H9 (cell line): ENCODE measurements around the gene HNF1A. TPM values are rescaled to one million over a fixed set of nuclear protein-coding genes. Genes with fewer than 3 reads are reported as not detected.

Experiments used
- DNase-seq: peaks from one replicate; pipeline ENCODE4 v3.0.0-alpha.2; 2017
- H2AFZ ChIP-seq: one replicate; pipeline ENCODE4 v1.6.1; 2013; ENCODE audit warnings: mild to moderate bottlenecking, low read length, control low read depth, moderate library complexity
- H2AK5ac ChIP-seq: 2 replicates; pipeline ENCODE4 v1.6.1; 2013; ENCODE audit warnings: low read length, control low read depth, mixed read lengths; ENCODE audit not compliant: insufficient read length
- H2BK120ac ChIP-seq: one replicate; pipeline ENCODE4 v1.6.1; 2013; ENCODE audit warnings: low read depth, mild to moderate bottlenecking, low read length, control low read depth, inconsistent platforms; ENCODE audit not compliant: poor library complexity, severe bottlenecking
- H2BK12ac ChIP-seq: 2 replicates; pipeline ENCODE4 v1.6.1; 2013; ENCODE audit warnings: low read length, control low read depth, mixed read lengths, low read depth; ENCODE audit not compliant: insufficient read length
- H2BK15ac ChIP-seq: 2 replicates; pipeline ENCODE4 v1.6.1; 2013; ENCODE audit warnings: low read depth, low read length, control low read depth
- H2BK20ac ChIP-seq: one replicate; pipeline ENCODE4 v1.6.1; 2013; ENCODE audit warnings: low read depth, mild to moderate bottlenecking, low read length, control low read depth, inconsistent platforms; ENCODE audit not compliant: poor library complexity, severe bottlenecking
- H2BK5ac ChIP-seq: 2 replicates; pipeline ENCODE4 v1.6.1; 2013; ENCODE audit warnings: low read length, control low read depth, mixed read lengths; ENCODE audit not compliant: insufficient read length
- H3K14ac ChIP-seq: 2 replicates; pipeline ENCODE4 v1.6.1; 2013; ENCODE audit warnings: low read length, control low read depth; ENCODE audit not compliant: insufficient read depth
- H3K18ac ChIP-seq: 2 replicates; pipeline ENCODE4 v1.6.1; 2013; ENCODE audit warnings: low read depth, mild to moderate bottlenecking, mixed read lengths, low read length, control low read depth; ENCODE audit not compliant: insufficient read length
- H3K23ac ChIP-seq: 2 replicates; pipeline ENCODE4 v1.6.1; 2013; ENCODE audit warnings: low read length, control low read depth, mixed read lengths, low read depth; ENCODE audit not compliant: insufficient read length
- H3K23me2 ChIP-seq: 2 replicates; pipeline ENCODE4 v1.6.1; 2013; ENCODE audit warnings: low read depth, mild to moderate bottlenecking, mixed read lengths, low read length, control low read depth; ENCODE audit not compliant: insufficient read length, poor library complexity, severe bottlenecking
- H3K27ac ChIP-seq: 2 replicates; pipeline ENCODE4 v1.5.1; 2013; ENCODE audit warnings: low read length, control low read depth, mixed read lengths, low read depth; ENCODE audit not compliant: insufficient read length
- H3K27me3 ChIP-seq: 2 replicates; pipeline ENCODE4 v1.6.1; 2013; ENCODE audit warnings: low read length, control low read depth, inconsistent platforms; ENCODE audit not compliant: insufficient read depth
- H3K4ac ChIP-seq: 2 replicates; pipeline ENCODE4 v1.6.1; 2013; ENCODE audit warnings: low read depth, mild to moderate bottlenecking, control low read depth, inconsistent platforms, low read length, moderate library complexity
- H3K4me1 ChIP-seq: 2 replicates; pipeline ENCODE4 v1.6.1; 2013; ENCODE audit warnings: low read length, control low read depth, inconsistent platforms; ENCODE audit not compliant: insufficient read depth
- H3K4me2 ChIP-seq: 2 replicates; pipeline ENCODE4 v1.6.1; 2013; ENCODE audit warnings: low read length, control low read depth, mixed read lengths; ENCODE audit not compliant: insufficient read length, insufficient read depth
- H3K56ac ChIP-seq: 2 replicates; pipeline ENCODE4 v1.6.1; 2013; ENCODE audit warnings: low read depth, mild to moderate bottlenecking, mixed read lengths, low read length, control low read depth; ENCODE audit not compliant: insufficient read length
- H3K79me1 ChIP-seq: 2 replicates; pipeline ENCODE4 v1.6.1; 2013; ENCODE audit warnings: low read depth, mild to moderate bottlenecking, moderate library complexity, low read length, control low read depth, inconsistent platforms; ENCODE audit not compliant: insufficient read depth, poor library complexity, severe bottlenecking
- H3K79me2 ChIP-seq: 2 replicates; pipeline ENCODE4 v1.6.1; 2013; ENCODE audit warnings: low read length, control low read depth, inconsistent platforms; ENCODE audit not compliant: insufficient read depth
- H3K9ac ChIP-seq: 2 replicates; pipeline ENCODE4 v1.6.1; 2013; ENCODE audit warnings: low read length, control low read depth, mixed read lengths; ENCODE audit not compliant: insufficient read length; ENCODE audit errors: extremely low read depth
- H3K9me3 ChIP-seq: one replicate; pipeline ENCODE4 v1.6.1; 2013; ENCODE audit warnings: low read depth, low read length, inconsistent platforms; ENCODE audit not compliant: control insufficient read depth
- H3T11ph ChIP-seq: one replicate; pipeline ENCODE4 v1.6.1; 2013; ENCODE audit warnings: mild to moderate bottlenecking, low read length, control low read depth, inconsistent platforms
- H4K20me1 ChIP-seq: one replicate; pipeline ENCODE4 v1.6.1; 2013; ENCODE audit not compliant: control insufficient read depth, insufficient read length, insufficient read depth
- H4K5ac ChIP-seq: 2 replicates; pipeline ENCODE4 v1.6.1; 2013; ENCODE audit warnings: low read depth, mild to moderate bottlenecking, mixed read lengths, low read length, control low read depth; ENCODE audit not compliant: insufficient read length
- H4K8ac ChIP-seq: replicated peaks from 2 replicates; pipeline ENCODE4 v1.6.1; 2013; ENCODE audit warnings: low read length, control low read depth, mixed read lengths, low read depth; ENCODE audit not compliant: insufficient read length
- H4K91ac ChIP-seq: 2 replicates; pipeline ENCODE4 v1.6.1; 2013; ENCODE audit warnings: low read depth, mild to moderate bottlenecking, moderate library complexity, mixed read lengths, low read length, control low read depth; ENCODE audit not compliant: insufficient read length
- H3K27ac Mint-ChIP-seq, 3 experiments: 2 replicates in 2 of 3; 3 replicates in 1 of 3; pipeline ENCODE4 v1.8.0; 2020 to 2021; ENCODE audit warnings: mixed read lengths in 3 of 3, mild to moderate bottlenecking in 1 of 3, moderate library complexity in 1 of 3
- H3K27me3 Mint-ChIP-seq: 2 replicates; pipeline ENCODE4 v1.8.0; 2021; ENCODE audit warnings: low read depth, mild to moderate bottlenecking, moderate library complexity, mixed read lengths
- H3K36me3 Mint-ChIP-seq, 3 experiments: 2 replicates in 2 of 3; 3 replicates in 1 of 3; pipeline ENCODE4 v1.8.0; 2020 to 2021; ENCODE audit warnings: low read depth in 3 of 3, mixed read lengths in 3 of 3; ENCODE audit not compliant: insufficient read depth in 1 of 3
- H3K4me1 Mint-ChIP-seq, 2 experiments: 2 replicates each; pipeline ENCODE4 v1.8.0; 2020; ENCODE audit warnings: mixed read lengths in 2 of 2
- H3K4me3 Mint-ChIP-seq, 2 experiments: 2 replicates in 1 of 2; 3 replicates in 1 of 2; pipeline ENCODE4 v1.8.0; 2020 to 2021; ENCODE audit warnings: mild to moderate bottlenecking in 2 of 2, mixed read lengths in 2 of 2, moderate library complexity in 1 of 2
- H3K9me3 Mint-ChIP-seq, 2 experiments: 2 replicates in 1 of 2; 3 replicates in 1 of 2; pipeline ENCODE4 v1.8.0; 2020; ENCODE audit warnings: mild to moderate bottlenecking in 2 of 2, mixed read lengths in 2 of 2, moderate library complexity in 1 of 2
- WGBS: extraction: QIAGEN DNeasy Blood & Tissue Kit; methylation state at CpG from one replicate; pipeline ENCODE4 v1.1.7; 2013; ENCODE audit warnings: missing lambda C conversion rate, low lambda C conversion rate, mixed read lengths; ENCODE audit not compliant: insufficient read length; ENCODE audit errors: extremely low coverage; 5-methylcytosine and 5-hydroxymethylcytosine counted together
- total RNA-seq: library from RNA; stranded (reverse); gene quantifications from 2 replicates; pipeline ENCODE4 v1.2.1, GENCODE V29; 2021
- TF ChIP-seq, protein P1 (sequence below): fragments of 200-600 bp; sonication (generic); conservative IDR thresholded peaks from 3 replicates; pipeline ENCODE4 v1.8.0; 2021; ENCODE audit warnings: antibody characterized with exemption, mild to moderate bottlenecking

The HNF1A gene
- total RNA-seq, 1 experiment from 2014 or later: not detected

DNA sequence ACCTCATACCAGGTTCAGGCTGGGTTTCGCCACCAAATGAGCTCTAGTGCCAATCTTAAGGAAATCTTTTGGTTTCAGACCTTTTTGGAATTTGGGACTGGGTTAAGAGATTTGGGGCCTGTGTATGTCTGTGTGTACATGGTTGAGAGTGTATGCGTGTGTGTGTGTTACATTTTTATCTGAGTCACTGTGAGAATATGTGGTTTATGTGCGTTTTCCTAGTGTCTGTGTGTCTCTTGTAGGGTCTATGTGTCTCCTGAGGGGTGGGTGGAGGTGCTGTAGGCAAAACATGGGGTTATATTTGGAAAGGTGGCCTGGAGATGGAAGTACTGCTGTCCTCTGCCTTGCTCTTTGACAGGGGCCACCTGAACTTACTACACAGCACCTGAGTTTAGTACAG, 20.1 kb downstream of the HNF1A start:
- H2AFZ ChIP-seq: no peak overlapping the region
- no peaks in the 10 kb centered on the region for H3K79me2 ChIP-seq
- Mint-ChIP-seq H3K27ac (peak overlapping the region in 1 of 3 experiments; percentile 9; a peak in 1 of 7 replicates), H3K27me3 (peaks cover 5% of the 10 kb centered on the region), H3K4me3 (no peak overlapping the region), H3K4me1 (peaks cover 6 to 10% of the 10 kb centered on the region in 2 experiments), H3K9me3 (peaks cover 0 to 3% of the 10 kb centered on the region in 2 experiments; a peak in 2 of 5 replicates), H3K36me3 (peaks cover 3 to 13% (median 11%) of the 10 kb centered on the region in 3 experiments; a peak in 6 of 7 replicates)
- no peak overlapping the region for H3T11ph ChIP-seq
- no peak overlapping the region for H2BK20ac ChIP-seq
- H3K9ac ChIP-seq: no peak overlapping the region
- no peak overlapping the region for H2BK5ac ChIP-seq
- H3K27ac ChIP-seq: no peak overlapping the region
- H3K27me3 ChIP-seq: no peaks in the 10 kb centered on the region
- no peak overlapping the region for H2BK15ac ChIP-seq
- no peak overlapping the region for H3K18ac ChIP-seq
- no peak overlapping the region for H3K56ac ChIP-seq
- H2BK12ac ChIP-seq: no peak overlapping the region
- no peak overlapping the region for H4K8ac ChIP-seq
- H3K23me2 ChIP-seq: no peaks in the 10 kb centered on the region
- no peaks in the 10 kb centered on the region for H4K20me1 ChIP-seq
- H3K4me2 ChIP-seq: no peak overlapping the region
- no peak overlapping the region for H2BK120ac ChIP-seq
- WGBS: no CpG with 5 or more reads among the region's 3 CpGs
- no peak overlapping the region for H4K5ac ChIP-seq
- H3K4me1 ChIP-seq: no peaks in the 10 kb centered on the region
- H3K4ac ChIP-seq: no peak overlapping the region
- H3K9me3 ChIP-seq: no peaks in the 10 kb centered on the region
- TF ChIP-seq, protein P1, sequence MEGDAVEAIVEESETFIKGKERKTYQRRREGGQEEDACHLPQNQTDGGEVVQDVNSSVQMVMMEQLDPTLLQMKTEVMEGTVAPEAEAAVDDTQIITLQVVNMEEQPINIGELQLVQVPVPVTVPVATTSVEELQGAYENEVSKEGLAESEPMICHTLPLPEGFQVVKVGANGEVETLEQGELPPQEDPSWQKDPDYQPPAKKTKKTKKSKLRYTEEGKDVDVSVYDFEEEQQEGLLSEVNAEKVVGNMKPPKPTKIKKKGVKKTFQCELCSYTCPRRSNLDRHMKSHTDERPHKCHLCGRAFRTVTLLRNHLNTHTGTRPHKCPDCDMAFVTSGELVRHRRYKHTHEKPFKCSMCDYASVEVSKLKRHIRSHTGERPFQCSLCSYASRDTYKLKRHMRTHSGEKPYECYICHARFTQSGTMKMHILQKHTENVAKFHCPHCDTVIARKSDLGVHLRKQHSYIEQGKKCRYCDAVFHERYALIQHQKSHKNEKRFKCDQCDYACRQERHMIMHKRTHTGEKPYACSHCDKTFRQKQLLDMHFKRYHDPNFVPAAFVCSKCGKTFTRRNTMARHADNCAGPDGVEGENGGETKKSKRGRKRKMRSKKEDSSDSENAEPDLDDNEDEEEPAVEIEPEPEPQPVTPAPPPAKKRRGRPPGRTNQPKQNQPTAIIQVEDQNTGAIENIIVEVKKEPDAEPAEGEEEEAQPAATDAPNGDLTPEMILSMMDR: no peak
- no peak overlapping the region for H2AK5ac ChIP-seq
- H3K79me1 ChIP-seq: no peaks in the 10 kb centered on the region
- no peak overlapping the region for H3K14ac ChIP-seq
- no peak for DNase-seq
- no peak overlapping the region for H4K91ac ChIP-seq
- H3K23ac ChIP-seq: no peak overlapping the region
